HL-60/S4 treated with phorbol 12-myristate 13-acetate at 8.2 ng/mL for 4 days and 3 days (cell line): ENCODE measurements around the gene GLB1L2.

ENCODE experiments used
- in situ Hi-C: fragments of 300-500 bp; cut with MboI; formaldehyde crosslinking; loops from 2 replicates; pipeline ENCODE4 v1.15.0; 2022; ENCODE audit warnings: low sequenced_read_pairs

GLB1L2 gene

DNA sequence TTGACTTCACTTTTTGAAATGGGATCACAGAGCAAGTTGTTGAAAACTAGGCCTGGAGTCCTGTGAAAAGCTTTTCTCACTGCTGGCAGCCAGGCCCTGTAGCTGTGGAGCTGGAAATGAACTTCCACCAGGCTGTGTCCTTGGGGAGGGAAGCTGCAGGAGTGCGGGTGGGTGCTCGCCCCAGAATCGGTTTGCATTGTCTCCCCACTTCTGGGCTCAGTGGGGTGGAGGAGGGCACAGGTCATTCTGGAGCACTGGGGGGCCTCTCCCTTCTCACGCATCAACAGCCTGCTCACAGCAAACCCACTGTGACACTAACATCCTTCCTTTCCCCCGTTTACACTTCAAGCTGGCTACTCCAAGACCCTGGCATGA, 15.2 kb downstream of the GLB1L2 start:
- in situ Hi-C loops, result no loop called here

DNA sequence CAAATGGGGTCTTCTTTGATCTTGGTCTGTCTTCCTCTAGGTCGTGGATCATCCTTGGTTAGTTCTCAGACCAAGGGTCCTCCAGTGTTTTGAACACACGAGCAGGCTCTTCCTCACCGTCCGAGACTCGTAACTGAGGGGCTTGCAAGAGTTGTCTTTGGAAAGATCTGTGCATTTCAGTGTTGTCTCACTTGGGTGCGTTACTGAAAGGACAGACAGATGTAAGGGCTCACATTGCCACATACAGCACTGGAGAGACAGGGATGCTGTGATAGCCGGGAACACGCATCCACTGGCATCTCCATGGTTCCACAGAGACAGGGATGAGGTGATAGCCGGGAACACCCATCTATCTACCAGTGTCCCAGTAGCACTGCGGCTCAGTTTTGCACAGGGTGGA, 15.7 kb downstream of the GLB1L2 start:
- in situ Hi-C loops, result no loop called here

DNA sequence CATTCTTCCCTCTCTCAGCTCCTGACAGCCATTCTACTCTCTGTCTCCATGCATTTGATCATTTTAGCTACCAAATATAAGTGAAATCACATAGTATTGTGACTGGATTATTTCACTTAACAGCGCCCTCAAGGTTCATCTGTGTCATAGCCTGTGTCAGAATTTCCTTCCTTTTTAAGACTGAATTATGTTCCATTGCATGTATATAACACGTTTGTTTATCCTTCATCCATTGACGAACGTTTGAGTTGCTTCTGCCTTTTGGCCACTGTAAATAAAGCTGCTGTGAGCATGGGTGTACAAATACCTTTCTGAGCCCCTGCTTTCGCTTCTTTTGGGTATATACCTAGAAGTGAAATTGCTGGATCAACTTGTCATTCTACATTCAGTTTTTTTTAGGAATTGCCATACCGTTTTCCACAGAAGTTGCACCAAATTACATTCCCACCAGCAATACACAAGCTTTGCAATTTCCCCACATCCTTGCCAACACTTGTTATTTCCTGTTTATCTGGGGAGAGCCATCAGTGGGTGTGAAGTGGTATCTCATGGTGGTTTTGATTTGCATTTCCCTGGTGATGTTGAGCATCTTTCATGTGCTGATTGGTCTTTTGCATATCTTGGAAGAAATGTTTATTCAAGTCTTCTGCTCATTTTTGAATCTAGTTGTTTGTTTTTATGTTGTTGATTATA, 17.5 kb downstream of the GLB1L2 start:
- in situ Hi-C loops, result no loop called here

DNA sequence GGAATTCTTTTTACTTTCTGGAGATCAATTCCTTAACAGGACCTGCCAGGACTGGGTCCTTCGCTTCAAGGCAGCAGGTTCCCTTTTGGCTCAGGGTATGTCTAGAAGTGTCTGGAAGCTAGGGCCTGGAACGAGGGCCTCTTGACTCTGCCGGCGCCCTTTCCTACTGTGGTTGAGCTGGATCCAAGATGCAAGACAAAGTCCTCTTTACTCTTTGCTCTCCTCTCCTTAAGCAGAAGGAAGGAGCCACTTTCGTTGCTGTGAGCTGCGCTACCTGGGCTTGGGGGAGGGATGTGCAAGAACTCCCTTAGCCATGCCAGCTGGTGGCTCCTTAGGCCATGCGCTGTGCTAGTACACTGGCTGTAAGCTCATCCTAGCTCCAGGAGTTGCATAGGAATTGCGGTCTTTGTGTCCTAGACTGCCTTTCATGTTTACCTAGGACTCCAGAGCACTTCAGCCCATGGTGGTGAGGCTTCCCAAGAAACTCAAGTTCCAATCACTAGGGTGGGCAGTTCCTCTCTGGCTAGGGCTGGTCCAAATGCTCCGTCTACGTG, 18.1 kb downstream of the GLB1L2 start:
- in situ Hi-C loops, result no loop called here

DNA sequence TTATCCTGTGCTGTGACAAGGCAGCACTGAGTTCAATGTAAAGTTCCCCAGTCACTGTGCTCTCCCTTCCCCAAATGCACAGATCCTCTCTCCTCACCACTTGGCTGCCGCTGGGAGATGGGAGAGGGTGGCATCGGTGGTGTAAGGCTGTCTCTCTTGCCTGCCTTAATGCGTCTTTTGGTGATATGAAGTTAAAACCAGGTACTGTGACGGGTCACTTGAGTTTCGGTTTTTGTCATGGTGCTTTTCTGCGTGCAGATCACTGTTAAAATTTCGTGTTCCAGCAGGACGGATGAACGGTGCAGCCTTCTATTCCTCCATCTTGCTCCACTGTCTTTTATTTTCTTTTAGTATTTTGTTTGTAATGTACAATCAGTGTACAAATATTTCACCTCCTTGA, 18.6 kb downstream of the GLB1L2 start:
- in situ Hi-C loops, result no loop called here

DNA sequence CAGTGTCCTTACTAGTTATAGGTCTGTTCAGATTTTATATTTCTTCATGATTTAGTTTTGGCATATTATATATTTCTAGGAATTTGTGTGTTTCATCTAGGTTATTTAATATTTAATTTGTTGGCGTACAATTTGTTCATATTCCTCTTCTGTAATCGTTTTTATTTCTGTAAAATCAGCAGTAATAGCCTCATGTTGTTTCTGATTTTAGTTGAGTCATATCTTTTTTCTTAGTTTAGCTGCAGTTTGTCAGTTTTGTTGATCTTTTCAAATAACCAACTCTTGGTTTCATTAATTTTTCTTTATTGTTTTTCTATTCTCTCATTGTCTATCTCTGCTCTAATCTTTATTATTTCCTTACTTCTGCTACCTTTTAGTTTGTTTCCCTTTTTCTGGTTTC, 20.3 kb downstream of the GLB1L2 start:
- in situ Hi-C loops, result no loop called here

DNA sequence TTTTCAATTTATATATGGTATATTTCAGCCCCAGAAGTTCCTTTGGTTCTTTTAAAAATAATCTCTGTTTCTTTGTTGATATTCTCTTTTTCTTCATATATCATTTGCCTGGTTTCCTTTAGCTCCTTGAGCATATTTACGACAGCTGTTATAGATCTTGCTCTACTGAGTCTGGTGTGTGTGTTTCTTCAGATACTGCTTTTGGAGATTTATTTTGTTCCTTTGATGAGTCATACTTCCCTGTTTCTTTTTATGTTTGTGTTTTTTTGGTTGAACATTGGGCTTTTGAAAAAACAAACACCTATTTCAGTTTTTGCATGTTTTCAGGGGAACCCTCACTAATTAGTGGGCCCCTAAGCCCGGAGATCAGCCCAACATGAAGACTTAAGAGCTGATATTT, 23.3 kb downstream of the GLB1L2 start:
- in situ Hi-C loops, result no loop called here

DNA sequence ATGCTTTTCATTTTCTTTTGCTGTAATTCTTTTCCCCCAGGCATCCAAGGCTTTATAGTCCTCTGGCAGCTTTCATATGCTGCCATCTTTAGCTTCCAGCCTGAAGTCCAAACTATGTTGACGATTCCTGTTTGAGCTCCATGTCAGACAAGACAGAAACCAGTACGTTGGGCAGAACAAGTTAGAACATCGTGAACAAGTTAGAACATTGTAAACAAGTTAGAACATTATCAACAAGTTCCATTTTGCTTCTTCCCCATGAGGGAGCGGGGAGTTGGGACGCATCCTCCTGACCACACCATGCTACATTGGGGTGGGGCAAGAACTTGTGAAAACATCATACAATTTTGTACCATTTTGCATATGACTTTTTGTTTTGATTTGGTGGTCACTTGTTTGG, 23.9 kb downstream of the GLB1L2 start:
- in situ Hi-C loops, result no loop called here

DNA sequence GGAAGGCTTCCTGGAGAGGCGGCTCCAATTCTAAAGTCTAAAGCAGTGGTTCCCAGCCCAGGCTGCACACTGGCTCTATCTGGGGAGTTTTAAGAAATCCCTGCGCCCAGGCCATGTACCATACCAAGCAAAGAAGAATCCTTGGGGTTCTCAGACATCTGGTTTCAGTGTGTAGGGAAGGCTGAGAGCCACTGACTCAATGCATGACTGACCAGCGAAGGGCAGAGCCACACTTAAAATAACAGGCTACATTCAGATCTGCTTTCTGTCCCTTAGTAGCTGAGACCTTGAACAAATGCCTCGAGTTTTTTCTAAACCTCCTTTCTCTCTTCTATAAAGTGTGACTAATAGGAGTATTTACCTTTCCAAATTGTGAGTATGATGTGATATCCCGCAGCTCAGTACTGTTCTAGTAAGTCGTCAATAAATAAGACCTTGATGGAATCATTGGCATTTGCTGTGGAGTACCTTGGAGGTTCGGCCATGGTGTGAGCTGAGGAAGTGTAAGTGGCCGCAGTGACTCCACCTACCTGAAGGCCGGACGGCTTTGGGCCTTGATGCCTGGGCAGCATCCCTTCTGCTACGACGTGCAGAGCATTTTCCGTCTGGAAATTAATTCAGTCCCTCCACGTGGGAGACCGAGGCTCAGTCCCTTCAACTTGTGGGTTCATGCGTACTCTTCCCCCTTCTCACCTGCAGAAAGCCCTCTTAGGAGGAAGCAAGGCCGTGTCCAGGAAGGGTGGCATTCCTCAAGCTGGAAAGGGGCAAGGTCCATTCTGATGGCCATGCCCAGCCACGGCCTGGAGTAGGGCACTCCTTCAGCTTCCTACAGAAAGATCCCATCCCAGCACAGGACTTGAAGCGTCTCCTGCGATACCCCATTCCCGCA, 25.1 kb downstream of the GLB1L2 start:
- in situ Hi-C loops, result no loop called here

DNA sequence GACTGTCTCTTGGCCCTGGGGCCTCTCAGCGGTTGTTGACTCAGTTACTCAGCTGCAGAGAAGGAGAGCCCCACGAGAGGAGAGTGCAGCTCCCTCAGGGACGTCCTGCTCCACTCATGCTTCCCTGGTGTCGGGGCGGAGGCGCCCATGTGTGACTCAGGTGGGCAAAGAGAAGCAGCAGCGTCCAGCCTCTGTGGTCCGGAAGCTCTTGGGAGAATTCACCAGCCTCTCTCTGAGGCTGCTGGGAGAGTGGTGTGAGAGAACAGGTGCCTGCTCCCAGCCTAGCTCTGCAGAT, 25.7 kb downstream of the GLB1L2 start:
- in situ Hi-C loops, result no loop called here

DNA sequence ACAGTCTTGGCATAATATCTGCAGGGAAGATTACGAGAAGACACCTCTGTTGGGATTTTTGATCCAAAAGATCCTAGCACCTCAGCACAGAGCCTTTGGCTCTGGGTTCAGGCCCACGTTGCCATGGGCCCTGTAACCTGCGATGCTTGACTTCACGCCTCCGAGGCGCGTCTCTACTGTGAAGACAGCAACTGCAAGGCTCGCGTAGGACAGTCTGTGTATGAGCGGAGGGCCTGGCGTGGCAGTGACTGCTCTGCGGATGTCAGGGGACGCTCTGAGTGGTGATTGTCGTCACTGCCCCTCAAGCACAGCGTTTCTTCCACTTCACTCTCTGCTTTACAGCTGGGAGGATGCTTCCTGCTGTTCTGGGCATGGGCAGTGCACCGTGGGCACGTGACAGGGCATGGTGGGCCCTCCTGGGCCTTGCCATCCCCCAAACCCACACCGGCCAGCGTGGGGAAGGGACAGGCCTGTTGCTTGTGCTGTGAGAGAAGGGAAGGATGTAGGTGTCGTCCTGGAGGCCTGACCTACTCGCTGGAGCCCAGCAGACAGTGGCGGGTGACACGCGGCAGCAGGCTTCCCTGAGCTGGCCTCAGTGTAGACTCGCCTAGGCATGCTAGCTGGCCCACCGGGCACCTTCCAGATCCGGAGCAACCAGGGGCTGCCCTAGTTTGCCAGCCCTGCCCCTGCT, 26.5 kb downstream of the GLB1L2 start:
- in situ Hi-C loops, result no loop called here

DNA sequence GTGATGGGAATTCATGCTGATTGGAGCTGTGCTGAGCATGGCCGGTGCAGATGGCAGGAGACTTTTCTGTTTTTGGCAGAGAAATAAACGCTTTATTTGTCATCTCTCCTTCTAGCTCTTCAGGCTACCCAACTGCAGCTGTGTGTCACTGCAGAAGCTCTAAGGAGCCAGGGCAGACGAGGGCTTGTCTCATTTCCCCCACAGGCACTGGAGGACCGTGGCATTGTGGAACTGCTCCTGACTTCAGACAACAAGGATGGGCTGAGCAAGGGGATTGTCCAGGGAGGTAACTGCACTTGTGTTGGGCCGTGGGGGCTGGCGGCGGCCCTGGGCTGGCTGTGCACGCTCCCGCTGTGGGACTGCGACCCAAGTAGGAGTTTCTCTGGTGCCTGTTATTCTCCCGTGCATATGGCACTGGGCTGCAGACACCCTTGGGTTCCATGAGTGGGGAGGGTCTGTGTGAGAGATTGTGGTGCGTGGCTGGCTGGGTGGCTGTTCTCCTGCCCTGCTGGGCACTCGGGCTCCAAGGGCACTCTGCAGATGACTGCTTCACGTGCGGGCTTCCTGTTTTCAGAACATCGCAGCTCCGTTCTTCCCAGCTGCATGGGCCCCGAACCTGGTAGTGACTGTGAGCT, 27.2 kb downstream of the GLB1L2 start:
- in situ Hi-C loops, result no loop called here

DNA sequence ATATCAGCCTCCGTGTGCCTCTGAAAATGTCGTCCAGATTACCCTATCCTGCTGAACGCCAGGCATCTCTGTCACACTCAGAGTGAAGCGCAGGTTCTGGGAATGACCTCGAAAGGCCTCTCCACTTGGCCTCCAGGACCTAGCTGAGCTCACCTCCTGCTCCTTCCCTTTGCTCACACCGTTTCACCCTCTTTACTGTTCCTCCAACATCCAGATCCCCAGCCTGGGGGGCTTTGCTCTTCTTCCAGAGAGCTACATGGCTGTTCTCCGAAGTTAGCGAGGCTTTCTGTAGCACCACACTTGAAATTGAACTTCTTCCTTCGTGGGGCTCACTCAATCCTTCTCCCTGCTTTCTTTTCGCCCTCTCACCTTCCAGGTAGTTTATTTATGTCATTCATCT, 27.9 kb downstream of the GLB1L2 start:
- in situ Hi-C loops, result no loop called here

DNA sequence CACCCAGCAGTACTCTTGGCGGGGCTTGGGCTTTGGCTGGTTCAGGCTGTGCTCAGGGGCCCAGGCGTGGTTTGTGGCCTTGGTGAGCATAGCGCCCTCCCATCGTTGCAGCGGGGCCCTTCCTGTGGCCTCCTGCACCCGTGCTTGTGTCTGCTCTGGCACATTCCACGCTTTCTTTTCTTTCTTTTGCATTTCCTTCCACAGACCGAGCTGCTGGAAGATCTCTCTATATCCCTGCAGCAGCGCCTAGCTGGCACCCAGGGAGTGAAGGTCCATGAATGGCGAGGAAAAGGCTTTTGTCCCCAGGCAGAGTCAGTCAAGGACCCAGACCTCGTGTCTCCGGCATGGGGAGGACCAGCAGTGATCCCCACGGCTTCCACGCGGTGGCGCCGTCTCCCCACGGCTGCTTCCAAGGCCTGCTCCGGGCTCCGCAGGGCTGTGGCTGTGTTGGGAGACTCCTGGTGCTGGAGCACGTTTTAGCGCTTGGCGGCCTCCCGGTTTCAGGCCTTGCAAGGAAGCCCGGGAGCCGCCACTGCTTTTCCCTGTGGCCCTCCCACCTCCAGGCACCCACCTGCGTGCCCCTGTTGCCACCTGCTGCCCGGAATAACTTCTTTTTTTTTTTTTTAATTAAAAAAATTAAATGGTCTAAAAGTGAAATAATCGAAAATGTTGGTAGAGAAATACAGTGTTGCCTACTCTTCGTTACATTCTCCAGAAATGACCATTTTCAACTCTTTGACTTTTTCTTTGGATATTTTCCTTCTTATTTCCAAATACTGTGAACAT, 28.5 kb downstream of the GLB1L2 start:
- in situ Hi-C loops, result no loop called here

DNA sequence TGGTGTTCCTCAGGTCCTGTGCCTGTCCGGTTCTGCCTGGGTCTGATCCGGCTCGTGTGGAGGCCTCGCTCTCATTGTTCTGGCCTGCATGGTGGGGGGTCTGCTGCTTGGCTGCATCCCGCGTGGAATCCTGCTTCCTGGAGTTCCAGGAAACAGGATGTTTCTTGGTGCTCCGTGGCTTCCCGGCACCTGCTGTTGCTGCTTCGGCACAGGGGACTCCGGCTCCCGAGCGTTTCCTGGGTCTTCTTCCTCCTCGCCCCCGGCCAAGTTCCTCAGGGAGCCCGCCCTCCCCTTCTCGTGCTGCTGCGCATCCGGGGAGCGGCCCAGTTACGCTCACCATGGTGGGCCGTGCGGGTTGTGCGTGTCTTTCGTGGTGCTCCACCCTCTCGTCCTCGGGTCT, 29.9 kb downstream of the GLB1L2 start:
- in situ Hi-C loops, result no loop called here

DNA sequence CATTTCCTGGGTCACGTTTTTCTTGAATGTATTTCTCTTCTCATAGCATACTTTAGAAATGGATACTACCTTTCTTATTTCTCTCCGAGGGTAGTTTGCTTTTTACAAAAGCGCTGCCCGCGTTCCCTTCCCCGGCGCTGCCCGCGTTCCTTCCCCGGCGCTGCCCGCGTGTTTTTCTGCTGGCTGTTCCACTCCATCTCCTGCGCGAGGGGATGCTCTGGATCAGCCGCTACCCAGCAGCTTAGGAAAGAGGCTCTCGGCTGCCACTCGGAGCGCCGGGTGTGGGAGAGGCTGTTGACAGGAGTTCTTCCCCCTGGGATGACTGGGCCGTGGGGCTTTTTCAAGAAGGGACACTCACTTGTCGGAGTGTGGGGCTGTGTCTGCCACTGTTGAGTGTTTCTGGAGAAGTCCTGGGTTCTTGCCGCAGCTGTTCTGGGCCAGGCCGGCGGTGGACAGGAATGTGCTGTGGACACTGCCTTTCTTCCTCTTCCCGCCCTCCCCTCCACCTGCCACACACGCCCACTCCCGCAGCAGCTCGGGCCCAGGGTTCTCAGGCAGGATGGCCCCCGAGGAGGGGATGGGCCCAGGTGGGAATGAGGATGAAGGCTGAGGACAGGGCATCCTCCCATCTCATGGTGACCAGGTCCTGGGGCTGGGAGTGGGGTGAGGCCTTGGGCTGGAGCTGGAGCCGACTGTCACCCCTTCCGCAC, 30.6 kb downstream of the GLB1L2 start:
- in situ Hi-C loops, result no loop called here

DNA sequence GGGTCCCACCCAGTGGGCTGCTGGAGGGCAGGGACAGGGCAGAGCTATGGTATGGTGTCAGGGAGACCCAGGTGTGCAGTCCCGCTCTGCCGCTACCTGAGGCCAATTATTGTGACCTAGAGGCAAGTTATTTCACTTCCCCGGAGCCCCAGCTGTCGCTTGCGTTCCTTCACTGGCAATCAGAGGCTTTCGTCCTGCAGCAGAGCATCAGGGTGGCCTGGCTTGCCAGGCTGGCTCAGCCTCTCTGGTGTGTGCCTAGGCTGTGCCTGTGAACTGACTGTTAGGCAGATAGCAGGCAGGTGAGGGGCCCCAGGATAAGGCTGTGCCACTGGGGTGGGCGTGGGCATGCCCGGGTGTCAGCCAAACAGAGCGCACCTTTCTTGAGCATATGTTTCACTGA, 31.4 kb downstream of the GLB1L2 start:
- in situ Hi-C loops, result no loop called here

DNA sequence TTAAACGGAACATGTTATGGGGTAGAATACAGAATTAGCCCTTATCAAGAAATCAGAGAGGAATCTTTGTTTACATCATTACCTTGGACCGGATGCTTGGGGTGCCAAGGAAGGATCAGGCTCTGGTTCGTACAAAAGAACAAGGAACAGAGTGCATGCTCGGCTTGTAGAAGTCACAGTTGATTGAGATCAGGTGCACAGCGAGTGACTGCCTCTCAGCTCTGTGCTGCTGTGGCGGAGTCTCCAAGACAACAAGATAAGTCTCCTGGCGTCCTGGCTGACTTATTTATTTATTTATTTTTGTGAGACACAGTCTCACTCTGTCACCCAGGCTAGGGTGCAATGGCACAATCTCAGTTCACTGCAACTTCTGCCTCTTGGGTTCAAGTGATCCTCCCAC, 31.8 kb downstream of the GLB1L2 start:
- in situ Hi-C loops, result no loop called here

DNA sequence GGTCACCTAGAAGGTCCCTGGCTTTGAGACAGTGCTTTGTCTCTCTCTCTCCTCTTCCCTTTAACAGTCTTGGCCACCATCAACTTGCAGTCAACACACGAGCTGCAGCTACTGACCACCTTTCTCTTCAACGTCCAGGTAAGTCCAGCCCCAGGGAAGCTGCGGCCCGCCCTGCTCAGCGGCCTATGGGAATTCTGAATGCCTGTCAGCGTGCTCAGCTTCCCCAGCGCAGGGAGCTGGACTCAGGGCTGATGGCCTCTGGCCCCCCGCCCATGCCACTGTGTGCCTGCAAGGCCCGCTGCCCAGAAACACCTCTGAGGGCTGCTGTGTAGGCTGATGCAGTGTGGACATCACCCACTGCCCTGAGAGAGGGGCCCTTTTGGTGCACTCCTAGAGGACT, 32.5 kb downstream of the GLB1L2 start:
- in situ Hi-C loops, result no loop called here
